SK-N-SH (cell line): ENCODE results near the gene GPC5. TPM values are rescaled to one million over a fixed set of nuclear protein-coding genes. Genes with fewer than 3 reads are reported as not detected.

ENCODE experiments used
- CTCF ChIA-PET: fragments of 300-600, 350-600 bp; formaldehyde crosslinking; extraction: SDS; loops from one replicate; lab custom pipeline; 2021; lab: Yijun Ruan, JAX
- POLR2A ChIA-PET: fragments of 350-600 bp; sonication (Branson Sonifier 250); formaldehyde crosslinking; extraction: SDS; loops from one replicate; lab custom pipeline; 2020; ENCODE audit warnings: antibody characterized with exemption, inconsistent platforms; lab: Yijun Ruan, JAX
- DNase-seq: peaks from one replicate; pipeline ENCODE4 v3.0.0; 2012
- H2AFZ ChIP-seq: fragments of 200-600 bp; sonication (generic); 2 replicates; pipeline ENCODE4 v1.8.1; 2016; ENCODE audit warnings: antibody characterized with exemption, mild to moderate bottlenecking, low read depth
- H3F3A ChIP-seq: fragments of 200-600 bp; sonication (generic); replicated peaks from 2 replicates; pipeline ENCODE3; 2016; ENCODE audit warnings: antibody characterized with exemption, mild to moderate bottlenecking; ENCODE audit not compliant: insufficient read depth
- H3K27ac ChIP-seq, 2 experiments: fragments of 200-500 bp in 1 of 2; fragments of 200-600 bp in 1 of 2; sonication (Bioruptor generic) in 1 of 2; sonication (generic), shearing (Covaris generic) in 1 of 2; 2 replicates each; pipeline versions ENCODE4 v1.5.1 to v1.6.1; 2014 to 2016; ENCODE audit warnings: low read depth in 2 of 2, inconsistent platforms in 1 of 2, low read length in 1 of 2, mild to moderate bottlenecking in 1 of 2, mixed read lengths in 1 of 2
- H3K27me3 ChIP-seq: fragments of 200-600 bp; sonication (generic), shearing (Covaris generic); 2 replicates; pipeline ENCODE4 v1.6.1; 2016; ENCODE audit warnings: mixed run types; ENCODE audit not compliant: insufficient read depth
- H3K36me3 ChIP-seq, 2 experiments: fragments of 200-500 bp in 1 of 2; fragments of 200-600 bp in 1 of 2; sonication (Bioruptor generic) in 1 of 2; sonication (generic) in 1 of 2; replicated peaks in 1 of 2; 2 replicates each; pipeline versions ENCODE3 to v1.5.1; 2014 to 2016; ENCODE audit warnings: low read length in 1 of 2, mild to moderate bottlenecking in 1 of 2; ENCODE audit not compliant: insufficient read depth in 2 of 2, control insufficient read depth in 1 of 2
- H3K4me1 ChIP-seq, 2 experiments: fragments of 200-500 bp in 1 of 2; fragments of 200-600 bp in 1 of 2; sonication (Bioruptor generic) in 1 of 2; sonication (generic), shearing (Covaris generic) in 1 of 2; 2 replicates each; pipeline versions ENCODE4 v1.5.1 to v1.6.1; 2014 to 2016; ENCODE audit warnings: low read depth in 1 of 2, low read length in 1 of 2, mixed run types in 1 of 2; ENCODE audit not compliant: insufficient read depth in 2 of 2, control insufficient read depth in 1 of 2
- H3K4me2 ChIP-seq: fragments of 200-600 bp; sonication (generic), shearing (Covaris generic); 2 replicates; pipeline ENCODE4 v1.6.1; 2017; ENCODE audit warnings: mixed run types
- H3K4me3 ChIP-seq, 2 experiments: fragments of 200-500 bp in 1 of 2; fragments of 200-600 bp in 1 of 2; sonication (Bioruptor generic) in 1 of 2; sonication (generic), shearing (Covaris generic) in 1 of 2; 2 replicates each; pipeline versions ENCODE4 v1.5.1 to v1.8.1; 2014 to 2016; ENCODE audit warnings: low read depth in 2 of 2, inconsistent platforms in 1 of 2, low read length in 1 of 2, mild to moderate bottlenecking in 1 of 2, mixed read lengths in 1 of 2, moderate library complexity in 1 of 2
- H3K79me2 ChIP-seq: fragments of 200-600 bp; sonication (generic); 2 replicates; pipeline ENCODE4 v1.8.1; 2017; ENCODE audit warnings: mild to moderate bottlenecking; ENCODE audit not compliant: insufficient read depth
- H3K9ac ChIP-seq: fragments of 200-600 bp; sonication (generic); 2 replicates; pipeline ENCODE4 v1.6.1; 2017; ENCODE audit warnings: mixed run types
- H3K9me2 ChIP-seq: fragments of 200-600 bp; sonication (generic); 2 replicates; pipeline ENCODE4 v1.6.1; 2017; ENCODE audit warnings: mixed run types
- H3K9me3 ChIP-seq: fragments of 200-600 bp; sonication (generic); 2 replicates; pipeline ENCODE4 v1.6.1; 2017; ENCODE audit warnings: mixed run types, mild to moderate bottlenecking, moderate library complexity
- H4K20me1 ChIP-seq: fragments of 200-600 bp; sonication (generic); 2 replicates; pipeline ENCODE4 v1.6.1; 2017; ENCODE audit warnings: mild to moderate bottlenecking, mixed run types; ENCODE audit not compliant: insufficient read depth
- CTCF ChIP-seq: fragments of 200-600 bp; sonication (generic); IDR thresholded peaks from 2 replicates; pipeline ENCODE4 v1.6.1; 2017; ENCODE audit warnings: antibody characterized with exemption, mild to moderate bottlenecking, moderate library complexity
- EP300 ChIP-seq, 2 experiments: IDR thresholded peaks; 2 replicates each; pipeline versions ENCODE4 v1.4.0 to v1.6.1; 2012; ENCODE audit warnings: borderline replicate concordance in 1 of 2, low read depth in 1 of 2, low read length in 1 of 2
- FOSL2 ChIP-seq: IDR thresholded peaks from 2 replicates; pipeline ENCODE4 v1.4.0; 2012; ENCODE audit warnings: low read depth, mild to moderate bottlenecking, moderate library complexity, borderline replicate concordance
- FOXJ3 ChIP-seq: sonication (generic); formaldehyde crosslinking; IDR thresholded peaks from 2 replicates; pipeline ENCODE4 v1.5.1; 2020; ENCODE audit warnings: mild to moderate bottlenecking, missing genetic modification reagents
- GABPA ChIP-seq: IDR thresholded peaks from 2 replicates; pipeline ENCODE4 v1.4.0; 2012; ENCODE audit warnings: low read depth, mild to moderate bottlenecking
- MEF2A ChIP-seq: IDR thresholded peaks from 2 replicates; pipeline ENCODE4 v1.4.0; 2012; ENCODE audit warnings: low read depth, borderline replicate concordance
- NFIC ChIP-seq: IDR thresholded peaks from 2 replicates; pipeline ENCODE4 v1.4.0; 2012; ENCODE audit warnings: borderline replicate concordance
- PBX3 ChIP-seq: IDR thresholded peaks from 2 replicates; pipeline ENCODE4; 2012
- POLR2AphosphoS5 ChIP-seq: IDR thresholded peaks from 2 replicates; pipeline ENCODE4 v1.6.1; 2012; ENCODE audit warnings: low read depth, low read length
- RAD21 ChIP-seq: IDR thresholded peaks from 2 replicates; pipeline ENCODE4 v1.6.1; 2012; ENCODE audit warnings: mild to moderate bottlenecking, low read length
- SIN3A ChIP-seq: IDR thresholded peaks from 2 replicates; pipeline ENCODE4 v1.6.1; 2012; ENCODE audit warnings: low read depth, mild to moderate bottlenecking, low read length, moderate library complexity, borderline replicate concordance
- SMC3 ChIP-seq: IDR thresholded peaks from 2 replicates; pipeline ENCODE4 v1.6.1; 2012; ENCODE audit warnings: low read depth, low read length, improper control_type of control experiment
- ZBTB33 ChIP-seq: IDR thresholded peaks from 2 replicates; pipeline ENCODE4 v1.4.0; 2012; ENCODE audit warnings: low read depth, borderline replicate concordance
- WGBS: methylation state at CpG from one replicate; pipeline ENCODE4 v1.1.6; 2017; ENCODE audit warnings: low lambda C conversion rate; 5-methylcytosine and 5-hydroxymethylcytosine counted together
- polyA plus RNA-seq, 3 experiments: library from polyadenylated mRNA; depleted of rRNA; stranded (reverse); fragments of >200 nt; gene quantifications; 2 replicates each; pipeline ENCODE4 v1.2.3, GENCODE V29; 2012
- TF ChIP-seq, protein P1 (sequence below): fragments of 150-350 bp; IDR thresholded peaks from 2 replicates; pipeline ENCODE4 v1.6.1; 2016; ENCODE audit warnings: mild to moderate bottlenecking, low read depth, low read length
- TF ChIP-seq, protein P2 (sequence below): IDR thresholded peaks from 2 replicates; pipeline ENCODE4 v1.4.0; 2012; ENCODE audit warnings: low read depth

The GPC5 gene
- polyA plus RNA-seq, 1 of the 3 experiments (the other 2 are of a cell fraction): 0.03 TPM

DNA sequence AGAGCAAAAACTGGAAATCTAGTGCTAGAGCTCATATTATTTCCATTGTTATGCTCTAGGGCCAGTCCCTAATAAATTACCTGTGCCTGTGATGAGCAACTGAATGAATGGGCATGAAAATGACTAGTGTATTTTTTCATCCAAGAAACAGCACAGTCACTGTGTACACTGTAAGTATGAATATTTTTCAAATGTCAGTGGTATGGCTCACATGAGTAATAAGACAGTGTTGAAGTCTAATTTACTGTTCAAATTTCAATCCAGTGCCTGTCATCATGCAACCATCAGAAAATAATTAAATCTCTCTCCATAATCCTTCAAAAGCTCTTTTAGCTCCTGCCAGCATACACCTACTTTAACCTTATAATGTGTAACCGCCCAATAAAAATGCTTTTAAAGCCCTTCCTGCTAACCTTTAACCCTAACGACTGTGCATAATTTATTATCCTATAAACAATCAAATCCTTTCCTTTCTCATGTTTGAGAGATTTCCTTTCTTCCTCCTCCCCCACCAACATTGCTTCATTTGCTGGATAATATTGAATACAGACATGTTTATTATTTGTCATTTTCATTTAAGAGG is 378.3 kb downstream of the GPC5 start:
- ChIA-PET CTCF (interaction anchor here (7.1 kb wide), 1 partner anchor 399 kb away, joined by 107 read pairs; no protein-coding TSS in a partner anchor), POLR2A (no interaction called here)
- WGBS: 48% methylated on average over 2 of the region's 2 CpGs

More for the DNA sequence above, 378.3 kb downstream of the GPC5 start:
- Histone ChIP-seq H3K79me2 (no peaks in the 10 kb centered on the region), H3K4me3 (no peak overlapping the region), H3K4me1 (no peaks in the 10 kb centered on the region), H3K27ac (no peak overlapping the region), H2AFZ (no peak overlapping the region), H3K27me3 (no peaks in the 10 kb centered on the region), H4K20me1 (no peaks in the 10 kb centered on the region), H3F3A (no peaks in the 10 kb centered on the region), H3K9ac (no peak overlapping the region), H3K9me3 (no peaks in the 10 kb centered on the region), H3K4me2 (no peak overlapping the region), H3K36me3 (no peaks in the 10 kb centered on the region), H3K9me2 (no peaks in the 10 kb centered on the region)
- TF ChIP-seq FOSL2 (no peak), EP300 (IDR thresholded peaks at IDR 0.05; ENCODE audit: borderline replicate concordance in 1 of 2, low read depth in 1 of 2, low read length in 1 of 2) (no peak), CTCF (no peak), NFIC (no peak), MEF2A (no peak), SMC3 (no peak), POLR2AphosphoS5 (no peak), PBX3 (no peak), ZBTB33 (no peak), RAD21 (no peak), GABPA (no peak), SIN3A (no peak), FOXJ3 (CRISPR knock-in tag) (no peak)
- TF ChIP-seq, protein P1, sequence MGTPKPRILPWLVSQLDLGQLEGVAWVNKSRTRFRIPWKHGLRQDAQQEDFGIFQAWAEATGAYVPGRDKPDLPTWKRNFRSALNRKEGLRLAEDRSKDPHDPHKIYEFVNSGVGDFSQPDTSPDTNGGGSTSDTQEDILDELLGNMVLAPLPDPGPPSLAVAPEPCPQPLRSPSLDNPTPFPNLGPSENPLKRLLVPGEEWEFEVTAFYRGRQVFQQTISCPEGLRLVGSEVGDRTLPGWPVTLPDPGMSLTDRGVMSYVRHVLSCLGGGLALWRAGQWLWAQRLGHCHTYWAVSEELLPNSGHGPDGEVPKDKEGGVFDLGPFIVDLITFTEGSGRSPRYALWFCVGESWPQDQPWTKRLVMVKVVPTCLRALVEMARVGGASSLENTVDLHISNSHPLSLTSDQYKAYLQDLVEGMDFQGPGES: no peak
- TF ChIP-seq, protein P2, sequence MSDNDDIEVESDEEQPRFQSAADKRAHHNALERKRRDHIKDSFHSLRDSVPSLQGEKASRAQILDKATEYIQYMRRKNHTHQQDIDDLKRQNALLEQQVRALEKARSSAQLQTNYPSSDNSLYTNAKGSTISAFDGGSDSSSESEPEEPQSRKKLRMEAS: no peak
- DNase-seq: no peak
